GM20000 (cell line): ENCODE data around the gene ST8SIA1.

Experiments
- DNase-seq: peaks from one replicate; pipeline ENCODE4 v3.0.0; 2012; ENCODE audit warnings: low spot score
- CTCF ChIP-seq: IDR thresholded peaks from 2 replicates; pipeline ENCODE4 v1.5.1; 2012; ENCODE audit warnings: mild to moderate bottlenecking, control low read depth; ENCODE audit errors: extremely low read depth, missing control alignments

ST8SIA1 gene

GRCh38 chr12:22248121-22248520 is 86.4 kb downstream of the ST8SIA1 start:
- DNase-seq: no peak
- TF ChIP-seq CTCF: no peak

- no peak for DNase-seq
- TF ChIP-seq CTCF: no peak
These were observed 88.2 kb downstream of the ST8SIA1 start for GRCh38 chr12:22246217-22246846.

- no peak for DNase-seq
- no peak for TF ChIP-seq CTCF
These were observed 91.8 kb downstream of the ST8SIA1 start for GRCh38 chr12:22242726-22243125.

- DNase-seq: no peak
- no peak for TF ChIP-seq CTCF
These were observed 96.3 kb downstream of the ST8SIA1 start for GRCh38 chr12:22238211-22238610.

- TF ChIP-seq CTCF: no peak
- no peak for DNase-seq
These were observed 99.9 kb downstream of the ST8SIA1 start for GRCh38 chr12:22234561-22234960.

GRCh38 chr12:22231836-22232235 is 102.7 kb downstream of the ST8SIA1 start:
- no peak for DNase-seq
- TF ChIP-seq CTCF: no peak

- DNase-seq: no peak
- no peak for TF ChIP-seq CTCF
These were observed 103.4 kb downstream of the ST8SIA1 start for GRCh38 chr12:22231078-22231477.
